GM12872 (cell line): ENCODE measurements around the gene CPNE2.

Experiments
- CTCF ChIP-seq: IDR thresholded peaks from 3 replicates; pipeline ENCODE4 v1.5.1; 2011; ENCODE audit warnings: low read depth, mild to moderate bottlenecking, low read length, moderate library complexity; ENCODE audit not compliant: insufficient read depth

CPNE2 gene

DNA sequence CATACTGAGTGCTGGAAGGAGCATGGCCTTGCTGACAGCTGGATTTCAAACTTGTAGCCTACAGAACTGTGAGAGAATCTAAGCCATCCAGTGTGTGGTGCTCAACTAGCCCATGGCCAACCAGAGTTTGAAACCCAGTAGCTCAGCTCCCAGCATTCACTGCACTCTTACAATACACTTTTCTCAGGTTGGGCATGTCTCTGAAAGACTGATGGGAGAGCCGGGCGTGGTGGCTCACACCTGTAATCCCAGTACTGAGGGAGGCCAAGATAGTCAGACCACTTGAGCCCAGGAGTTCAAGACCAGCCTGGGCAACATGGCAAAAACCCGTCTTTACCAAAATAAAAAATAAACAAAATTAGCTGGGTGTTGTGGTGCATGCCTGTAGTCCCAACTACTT, 3.8 kb downstream of the CPNE2 start:
- TF ChIP-seq CTCF = no peak

DNA sequence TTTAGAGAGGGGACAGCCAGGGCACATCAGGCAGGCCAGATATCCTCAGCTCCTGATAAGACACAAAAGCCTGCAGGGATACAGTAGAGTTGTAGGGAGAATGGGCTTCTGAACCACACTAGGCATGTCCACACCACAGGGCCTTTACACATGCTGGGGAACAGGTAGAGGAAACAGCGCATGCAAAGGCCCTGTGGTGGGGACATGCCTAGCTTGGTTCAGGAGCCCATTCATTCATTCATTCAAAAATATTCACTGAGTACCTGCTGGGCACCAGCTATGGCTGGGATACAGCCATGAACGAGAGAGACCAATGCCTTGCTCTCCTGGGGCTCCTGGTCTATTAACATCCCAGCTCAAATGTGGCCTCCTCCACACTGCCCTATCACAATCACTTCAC, 4.4 kb downstream of the CPNE2 start:
- TF ChIP-seq CTCF = no peak

DNA sequence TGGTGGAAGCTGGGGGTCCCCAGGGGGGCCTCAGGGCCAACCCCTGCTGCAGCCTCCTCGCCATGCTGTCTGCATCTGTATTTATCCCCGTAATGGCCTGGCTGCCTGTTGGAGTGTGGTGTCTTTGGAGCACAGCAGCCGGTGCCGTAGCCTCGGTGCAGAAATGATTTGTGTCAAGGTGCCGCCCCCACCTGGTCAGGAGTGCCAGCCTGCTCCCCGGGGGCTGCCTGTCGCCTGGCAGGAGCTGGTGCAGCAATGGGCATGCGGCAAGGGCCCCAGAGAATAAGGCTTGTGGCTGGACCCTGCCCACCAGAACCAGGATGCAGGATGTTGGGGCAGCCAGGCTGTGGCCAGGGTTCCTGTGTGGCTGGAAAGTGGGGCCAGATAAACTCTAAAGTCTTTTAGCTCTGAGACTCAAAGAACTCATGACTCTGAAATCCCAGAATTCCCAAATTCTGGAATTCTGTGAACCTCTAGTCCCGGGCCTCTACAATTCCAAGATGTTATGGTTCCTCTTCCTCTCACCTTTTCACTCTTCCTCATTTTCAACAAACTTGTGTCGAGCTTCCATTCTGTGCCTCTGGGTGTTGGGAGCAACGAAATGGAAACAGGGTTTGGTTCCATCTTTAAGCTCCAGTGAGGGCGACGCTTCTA, 5.9 kb downstream of the CPNE2 start:
- no peak for TF ChIP-seq CTCF

- TF ChIP-seq CTCF = no peak
Observed at GRCh38 chr16:57100445-57100844, 8.1 kb downstream of the CPNE2 start.

- TF ChIP-seq CTCF = no peak
Observed at GRCh38 chr16:57102888-57103851, 10.8 kb downstream of the CPNE2 start.

- TF ChIP-seq CTCF = no peak
Observed at GRCh38 chr16:57104706-57105105, 12.3 kb downstream of the CPNE2 start.

DNA sequence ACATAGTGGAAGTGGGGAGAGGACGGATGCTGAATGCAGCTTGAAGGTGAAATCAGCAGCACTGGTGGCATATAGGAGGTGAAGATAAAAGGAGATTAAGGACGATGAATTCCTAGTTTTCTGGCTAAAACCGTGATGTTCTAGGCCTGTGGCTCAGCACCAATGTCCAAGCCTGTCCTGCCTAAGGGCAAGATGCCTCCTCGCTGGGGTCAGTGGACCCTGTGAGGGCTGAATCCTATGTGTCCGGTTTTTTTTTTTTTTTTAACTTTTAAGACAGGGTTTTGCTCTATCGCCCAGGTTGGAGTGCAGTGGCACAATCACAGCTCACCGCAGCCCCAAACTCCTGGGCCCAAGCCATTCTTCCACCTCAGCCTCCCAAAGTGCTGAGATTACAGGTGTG, 12.8 kb downstream of the CPNE2 start:
- no peak for TF ChIP-seq CTCF
